GM18508 (cell line): ENCODE data around the gene LUC7L3.
A peak's percentile ranks its signal among the peaks of the same experiment; 100 is the strongest.

Source experiments
- ATAC-seq: cut with Tn5 transposase; IDR thresholded peaks from one replicate; pipeline ENCODE4 v1.9.1; 2021; ENCODE audit warnings: moderate number of reproducible peaks; ENCODE audit not compliant: insufficient read depth, unreplicated experiment

LUC7L3 gene

DNA sequence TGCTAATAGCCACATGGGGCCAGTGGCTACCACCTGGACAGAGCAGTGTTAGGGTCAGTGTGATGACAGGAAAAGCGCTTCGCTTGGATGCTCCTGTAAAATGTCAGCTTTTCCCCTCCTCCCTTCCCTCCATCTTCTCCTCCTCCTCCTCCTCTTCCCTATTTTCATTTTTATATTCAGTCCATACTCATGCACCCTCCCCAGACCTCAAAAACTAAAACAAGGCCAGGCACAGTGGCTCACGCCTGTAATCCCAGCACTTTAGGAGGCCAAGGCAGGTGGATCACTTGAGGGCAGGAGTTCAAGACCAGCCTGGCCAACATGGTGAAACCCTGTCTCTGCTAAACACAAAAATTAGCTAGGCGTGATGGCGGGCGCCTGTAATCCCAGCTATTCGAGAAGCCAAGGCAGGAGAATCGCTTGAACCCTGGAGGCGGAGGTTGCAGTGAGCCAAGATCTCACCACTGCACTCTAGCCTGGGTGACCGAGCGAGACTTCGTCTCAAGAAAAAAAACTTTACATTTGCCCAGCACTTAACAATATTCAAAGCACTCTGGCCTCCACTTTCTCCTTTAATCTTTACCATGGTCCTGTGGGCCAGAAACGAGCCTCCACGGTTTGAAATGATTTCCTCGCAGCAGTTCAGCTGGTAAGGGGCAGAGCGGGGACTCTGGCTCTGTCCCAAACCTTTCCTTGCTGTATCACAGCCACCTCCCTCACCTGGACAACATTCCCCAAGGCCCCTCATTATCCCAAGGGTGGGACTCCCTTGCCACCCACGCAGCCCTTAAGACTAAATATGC lies 33.5 kb upstream of the LUC7L3 start:
- ATAC-seq, result no peak

DNA sequence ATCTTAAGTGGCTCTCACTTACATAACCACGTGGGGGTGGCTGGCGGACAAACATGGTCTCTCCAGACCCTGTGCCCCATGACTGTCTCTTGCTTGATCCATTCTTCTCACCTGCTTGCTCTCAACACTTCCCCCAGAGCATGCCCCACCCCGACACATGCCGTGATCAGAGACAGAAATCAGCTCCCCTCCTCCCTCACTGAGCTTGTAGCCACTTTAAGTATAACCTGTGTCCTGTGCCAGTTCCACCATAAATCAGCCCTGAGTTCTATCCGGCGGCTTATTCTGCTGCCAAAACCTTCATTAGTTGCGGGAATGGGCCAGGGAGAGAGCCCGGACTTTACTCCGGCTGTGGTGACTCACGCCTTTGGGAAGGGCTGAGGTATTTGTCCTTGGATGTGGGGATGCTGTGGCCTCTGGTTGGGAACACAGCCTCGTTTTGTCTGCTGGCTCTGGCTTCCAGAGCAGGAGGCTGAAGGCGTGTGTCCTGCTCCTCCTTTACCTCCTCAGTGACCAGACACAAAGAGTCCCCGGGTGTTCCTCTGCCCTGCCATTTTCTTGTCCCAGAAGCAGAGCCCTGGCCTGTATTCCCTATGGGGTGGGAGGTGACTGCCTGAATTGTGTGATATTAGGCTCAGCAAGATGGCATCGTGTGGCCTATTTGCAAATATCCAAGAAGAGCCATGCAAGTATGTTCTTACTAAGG lies 32.8 kb upstream of the LUC7L3 start:
- ATAC-seq, result no peak

DNA sequence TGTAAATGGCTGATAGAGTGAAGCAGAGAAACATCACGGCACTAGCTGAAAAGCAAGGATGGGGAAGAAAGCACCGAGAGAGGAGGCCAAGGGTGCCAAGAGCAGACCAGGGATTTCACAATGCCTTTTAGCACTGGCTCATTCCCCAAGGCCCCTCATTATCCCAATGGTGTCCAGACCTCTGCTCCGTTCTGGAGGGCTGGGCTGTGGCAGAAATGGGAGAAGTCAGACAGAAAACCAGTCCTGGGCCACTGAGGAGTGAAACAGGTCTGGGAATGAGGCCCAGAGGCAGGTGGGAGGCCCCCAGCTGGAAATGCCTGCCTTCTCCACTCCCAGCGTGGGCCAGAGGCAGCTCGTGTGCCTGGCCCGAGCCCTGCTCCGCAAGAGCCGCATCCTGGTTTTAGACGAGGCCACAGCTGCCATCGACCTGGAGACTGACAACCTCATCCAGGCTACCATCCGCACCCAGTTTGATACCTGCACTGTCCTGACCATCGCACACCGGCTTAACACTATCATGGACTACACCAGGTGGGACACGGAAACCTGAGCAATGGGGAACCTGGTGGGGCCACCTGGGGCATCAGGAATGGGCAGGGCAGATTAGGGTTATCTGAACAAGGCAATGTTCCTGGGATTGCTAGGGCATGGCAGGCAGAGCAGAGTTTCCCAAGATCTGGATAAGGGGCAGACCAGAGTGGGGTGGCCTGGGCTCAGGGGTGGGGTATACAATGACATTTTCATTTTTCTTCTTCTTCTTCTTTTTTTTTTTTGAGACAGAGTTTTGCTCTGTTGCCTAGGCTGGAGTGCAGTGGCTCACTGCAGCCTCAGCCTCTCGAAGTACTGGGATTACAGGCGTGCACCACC lies 32.0 kb upstream of the LUC7L3 start:
- ATAC-seq, result no peak

DNA sequence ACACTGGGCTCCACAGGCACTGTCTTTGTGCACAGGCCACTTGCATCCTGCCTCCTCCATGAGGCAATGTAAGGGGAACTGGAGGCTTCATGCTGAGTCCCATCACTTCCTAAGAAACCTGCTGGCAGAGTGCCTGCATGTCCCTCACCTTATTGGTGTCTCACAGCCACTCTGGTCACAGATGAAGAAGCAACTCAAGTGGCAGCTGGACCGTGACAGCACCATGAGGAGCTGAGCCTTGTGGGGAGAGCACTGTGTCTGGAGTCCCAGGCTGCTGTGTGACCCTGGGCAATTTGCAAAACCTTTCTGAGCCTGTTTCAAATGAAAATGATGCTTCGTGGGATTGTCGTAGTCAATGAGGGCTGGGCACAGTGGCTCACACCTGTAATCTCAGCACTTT lies 31.2 kb upstream of the LUC7L3 start:
- ATAC-seq, result no peak

DNA sequence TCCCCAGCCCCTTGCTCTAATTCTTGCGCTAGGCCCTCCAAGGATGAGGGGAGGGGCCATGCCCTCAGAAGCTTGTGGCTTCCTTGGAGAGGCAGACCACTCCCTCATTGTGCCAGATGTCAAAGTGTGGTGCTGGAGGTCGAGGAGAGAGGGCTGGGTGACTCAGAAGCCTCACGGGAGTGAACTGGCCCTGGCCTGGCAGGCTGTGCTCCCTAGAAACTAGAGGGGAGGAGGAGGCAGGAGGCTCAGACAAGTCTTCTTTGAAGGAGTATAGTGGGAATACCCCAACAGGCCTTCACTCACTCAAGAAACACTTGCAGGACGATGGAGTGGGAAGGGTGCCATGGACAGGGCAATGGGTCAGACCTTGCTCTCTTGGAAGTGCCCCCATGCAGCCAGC lies 30.2 kb upstream of the LUC7L3 start:
- ATAC-seq, result no peak

DNA sequence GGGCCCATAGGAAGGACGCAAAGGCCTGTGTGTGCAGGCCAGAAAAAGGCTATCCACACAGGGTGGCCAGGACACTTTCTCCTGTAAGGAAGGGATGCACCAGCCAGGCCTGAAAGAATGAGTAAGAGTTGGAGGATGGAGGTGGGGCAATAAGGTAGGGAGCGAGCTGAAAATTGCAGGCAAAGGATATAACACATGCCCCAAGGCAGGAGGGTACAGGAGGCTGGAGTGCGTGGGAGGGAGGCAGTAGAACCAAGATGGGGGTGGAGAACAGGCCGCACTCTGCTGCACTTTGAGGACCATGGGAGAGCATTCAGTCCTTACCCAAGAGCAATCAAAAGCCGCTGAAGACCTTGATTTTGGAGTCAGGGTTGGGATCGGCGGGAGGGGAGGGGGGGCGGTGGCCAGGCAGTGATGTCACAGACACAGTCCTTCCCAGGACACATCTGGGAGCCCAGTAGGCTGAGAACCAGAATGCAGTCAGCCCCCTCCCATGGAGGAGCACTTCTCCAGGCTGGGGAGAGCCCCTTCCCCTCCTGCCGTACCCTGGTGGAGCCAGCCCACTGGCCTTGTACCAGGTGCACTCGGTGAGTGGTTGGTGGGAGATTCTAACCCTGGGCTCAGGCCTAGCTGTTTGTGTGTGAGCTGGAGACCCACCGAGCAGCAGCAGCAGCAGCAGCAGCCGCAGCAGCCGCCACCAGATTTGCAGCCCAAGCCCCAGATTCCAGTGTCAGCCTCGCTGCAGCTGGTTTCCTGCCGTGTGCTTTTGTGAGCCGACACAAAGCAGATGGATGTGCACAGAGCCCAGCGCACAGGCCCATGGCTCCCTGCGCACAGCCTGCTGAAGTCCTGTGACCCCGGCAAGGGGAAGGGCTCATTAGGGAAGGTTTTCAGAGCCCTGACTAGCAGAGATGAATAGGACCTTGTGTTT lies 29.2 kb upstream of the LUC7L3 start:
- ATAC-seq, result no peak

DNA sequence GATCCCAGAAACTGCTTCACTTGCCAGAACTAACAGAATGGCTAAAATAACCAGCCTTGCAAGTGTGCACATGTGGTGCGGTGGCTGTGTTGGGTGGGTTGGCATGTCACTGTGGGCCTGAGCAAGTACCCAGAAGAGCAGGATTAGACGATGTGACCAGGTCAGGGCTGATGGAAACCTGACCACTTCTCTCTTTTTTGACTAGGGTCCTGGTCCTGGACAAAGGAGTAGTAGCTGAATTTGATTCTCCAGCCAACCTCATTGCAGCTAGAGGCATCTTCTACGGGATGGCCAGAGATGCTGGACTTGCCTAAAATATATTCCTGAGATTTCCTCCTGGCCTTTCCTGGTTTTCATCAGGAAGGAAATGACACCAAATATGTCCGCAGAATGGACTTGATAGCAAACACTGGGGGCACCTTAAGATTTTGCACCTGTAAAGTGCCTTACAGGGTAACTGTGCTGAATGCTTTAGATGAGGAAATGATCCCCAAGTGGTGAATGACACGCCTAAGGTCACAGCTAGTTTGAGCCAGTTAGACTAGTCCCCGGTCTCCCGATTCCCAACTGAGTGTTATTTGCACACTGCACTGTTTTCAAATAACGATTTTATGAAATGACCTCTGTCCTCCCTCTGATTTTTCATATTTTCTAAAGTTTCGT lies 28.4 kb upstream of the LUC7L3 start:
- ATAC-seq, result no peak

DNA sequence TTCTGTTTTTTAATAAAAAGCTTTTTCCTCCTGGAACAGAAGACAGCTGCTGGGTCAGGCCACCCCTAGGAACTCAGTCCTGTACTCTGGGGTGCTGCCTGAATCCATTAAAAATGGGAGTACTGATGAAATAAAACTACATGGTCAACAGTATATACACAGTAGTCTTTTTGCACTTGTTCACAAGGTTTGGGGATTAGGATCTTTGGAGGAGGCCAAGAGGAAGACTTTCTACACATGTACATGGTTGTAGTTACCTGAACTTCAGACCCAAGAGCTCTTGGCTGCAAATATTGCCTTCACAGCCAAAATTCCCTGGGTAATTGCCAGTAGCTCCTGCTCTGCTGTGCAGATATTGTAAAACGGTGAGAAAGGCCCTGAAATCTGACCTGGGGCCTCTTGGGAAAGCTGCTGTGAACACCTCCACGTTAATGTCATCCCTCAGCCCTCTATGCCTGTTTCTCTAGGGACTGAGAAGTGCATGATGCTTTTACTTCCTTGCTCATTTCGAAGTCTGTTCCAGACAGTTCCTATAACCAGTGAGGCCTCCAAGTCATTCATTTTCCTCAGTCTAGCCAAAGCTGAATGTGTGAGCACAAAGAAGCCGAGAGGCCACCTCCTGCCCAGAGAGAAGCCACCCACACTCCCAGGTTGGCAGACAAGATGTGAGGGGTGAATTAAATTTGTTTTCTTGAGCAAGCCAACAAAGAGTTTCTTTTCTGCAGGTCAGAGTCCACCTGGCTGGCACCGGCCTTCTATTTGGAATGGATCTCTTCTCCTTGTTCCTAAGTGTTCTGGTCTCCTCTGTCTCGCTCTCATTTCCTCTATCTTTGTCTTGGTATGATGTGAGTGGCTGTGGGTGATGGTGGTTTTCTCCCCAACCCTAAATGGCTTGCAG lies 27.6 kb upstream of the LUC7L3 start:
- no peak for ATAC-seq

DNA sequence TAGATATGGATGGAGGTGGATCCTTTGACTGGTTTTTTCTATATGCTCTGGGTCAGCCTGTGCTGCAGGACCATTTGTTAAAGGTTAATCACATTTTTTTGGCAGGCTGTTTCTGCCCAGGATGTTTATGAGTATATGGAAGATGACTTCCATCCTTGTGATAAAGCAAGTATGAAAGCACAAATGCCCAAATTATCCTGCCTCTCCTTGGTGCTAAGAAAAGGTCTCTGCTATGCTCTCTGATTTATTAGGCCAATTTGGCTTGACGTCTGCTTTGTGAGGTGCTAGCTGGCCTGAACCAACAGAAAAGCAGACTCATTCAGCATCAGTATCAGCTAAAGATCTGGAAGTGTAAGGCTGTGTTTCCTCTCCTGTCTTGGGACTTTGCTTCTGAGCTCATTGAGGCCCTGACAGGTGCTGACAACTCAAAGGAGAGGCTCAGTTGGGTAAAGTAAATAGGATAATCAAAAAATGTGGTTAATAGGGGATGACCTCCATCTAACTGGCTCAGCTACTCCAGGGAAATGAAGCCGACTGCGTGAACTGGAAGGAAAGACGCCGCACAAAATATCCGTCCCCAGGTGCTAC lies 26.9 kb upstream of the LUC7L3 start:
- no peak for ATAC-seq

DNA sequence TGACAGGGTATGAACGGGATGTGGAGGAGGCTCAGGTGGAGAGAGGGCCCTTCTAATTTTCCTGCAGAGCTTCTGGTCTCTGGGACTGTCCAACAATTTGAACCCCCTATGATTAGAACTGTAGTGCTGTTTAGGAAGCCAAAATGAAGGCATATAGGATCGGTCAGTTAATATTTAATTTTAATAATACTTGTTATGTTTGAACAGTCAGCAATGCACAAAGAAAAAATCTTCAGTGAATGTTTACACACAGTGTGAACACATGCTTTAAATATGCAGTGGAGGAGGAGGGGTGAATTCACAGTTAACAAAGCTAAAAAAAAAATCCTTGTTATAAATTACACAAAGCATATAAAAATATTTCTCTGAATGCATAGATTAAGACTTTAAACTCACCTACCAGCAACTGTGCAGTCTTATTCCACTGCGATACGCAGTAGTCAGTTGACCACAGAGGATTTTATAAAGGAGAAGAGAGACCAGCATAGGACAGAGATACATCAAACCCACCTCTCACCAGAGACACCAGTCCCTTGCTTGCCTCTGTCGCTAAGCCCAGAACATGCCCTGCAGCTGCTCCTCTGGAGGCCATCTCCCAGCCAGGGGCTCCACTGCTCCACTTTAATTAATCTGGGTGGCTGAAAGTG lies 26.2 kb upstream of the LUC7L3 start:
- no peak for ATAC-seq

DNA sequence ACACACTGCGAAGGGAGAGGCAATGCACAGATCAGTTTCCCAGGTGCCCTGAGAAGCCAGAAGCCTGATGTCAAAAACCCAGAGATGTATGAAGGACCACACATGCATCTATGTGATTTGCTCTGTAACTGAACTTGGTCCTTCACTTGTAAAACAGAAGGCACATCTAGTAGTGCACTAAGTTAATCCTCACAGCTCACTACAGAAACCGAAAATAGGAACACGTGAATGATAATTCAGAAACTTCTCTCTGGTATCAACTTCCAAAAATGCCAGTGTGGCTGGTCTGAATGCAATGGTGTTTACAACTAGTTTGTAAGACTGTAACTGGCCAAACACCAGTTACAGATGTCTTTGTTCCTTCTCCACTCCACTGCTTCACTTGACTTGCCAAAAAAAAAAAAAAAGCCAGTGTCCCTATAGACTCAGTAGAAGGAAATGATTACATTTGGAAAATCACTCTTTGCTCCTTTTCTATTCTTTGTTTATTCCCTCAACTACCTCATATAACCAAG lies 23.0 kb upstream of the LUC7L3 start:
- ATAC-seq, result no peak

DNA sequence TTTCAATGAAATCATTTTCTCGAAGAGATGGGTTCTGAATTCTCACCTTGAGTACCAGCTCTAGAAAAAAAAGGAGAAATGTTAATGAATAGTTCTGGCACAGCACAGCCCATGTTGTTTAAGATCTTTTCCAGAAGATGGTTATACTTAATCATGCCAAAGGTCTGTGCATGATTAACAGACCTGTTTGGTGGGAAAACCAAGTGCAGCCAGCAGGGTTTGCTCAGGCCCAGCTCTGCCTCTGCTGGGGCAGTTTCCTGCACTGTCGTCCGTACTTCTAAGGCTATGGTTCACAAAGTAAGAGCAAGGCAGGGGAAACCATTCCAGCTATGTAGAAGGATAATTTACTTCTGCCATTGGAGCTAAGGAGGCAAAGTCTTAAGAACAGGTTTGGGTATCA lies 22.3 kb upstream of the LUC7L3 start:
- ATAC-seq, result no peak

DNA sequence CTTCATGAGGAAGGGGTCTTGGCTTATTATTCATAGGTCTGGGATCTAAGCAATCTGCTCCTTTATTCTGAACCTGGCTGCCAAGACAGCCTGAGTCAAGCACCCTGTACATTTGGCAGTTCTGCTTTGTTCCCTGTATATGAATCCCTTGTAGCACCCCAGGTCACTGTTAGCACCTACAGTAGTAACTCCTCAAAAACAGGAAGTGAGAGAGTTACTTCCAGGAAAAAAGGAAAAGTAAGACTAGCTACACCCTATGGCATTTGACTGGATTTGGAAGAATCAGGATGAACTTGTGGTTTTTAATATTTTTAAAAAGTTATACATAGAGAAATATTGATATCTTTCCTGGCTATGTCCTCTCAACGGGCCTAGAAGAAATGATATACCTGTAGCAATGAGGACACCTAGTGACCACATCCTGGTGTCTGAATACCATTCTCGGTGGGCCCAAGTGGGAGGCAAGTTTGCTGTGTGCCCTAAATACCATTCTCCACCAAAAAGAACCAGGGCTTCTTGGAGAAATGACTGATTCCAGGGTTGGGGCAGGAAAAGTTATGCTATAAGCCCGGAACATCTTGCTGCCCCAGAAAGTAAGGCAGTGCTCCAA lies 21.6 kb upstream of the LUC7L3 start:
- ATAC-seq, result no peak

DNA sequence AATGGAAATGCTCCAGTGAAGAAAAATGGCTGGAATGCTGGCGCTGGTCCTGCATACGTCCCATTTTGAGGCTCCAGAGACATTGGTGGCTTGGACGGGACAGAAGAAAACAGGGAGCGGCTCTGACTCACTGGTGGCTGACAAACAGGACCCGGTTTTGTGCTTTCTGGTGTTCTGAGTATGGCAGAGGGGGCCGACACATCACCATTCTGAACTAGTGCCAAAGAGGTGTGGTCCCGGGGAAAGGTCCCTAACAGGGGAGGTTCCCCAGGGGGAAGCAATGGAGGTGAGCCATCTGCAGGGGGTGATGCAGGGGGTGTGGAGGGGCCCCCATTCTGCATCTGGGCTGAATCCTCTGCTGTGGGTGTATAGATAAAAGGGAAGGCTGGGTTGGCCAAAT lies 20.0 kb upstream of the LUC7L3 start:
- ATAC-seq, result no peak

DNA sequence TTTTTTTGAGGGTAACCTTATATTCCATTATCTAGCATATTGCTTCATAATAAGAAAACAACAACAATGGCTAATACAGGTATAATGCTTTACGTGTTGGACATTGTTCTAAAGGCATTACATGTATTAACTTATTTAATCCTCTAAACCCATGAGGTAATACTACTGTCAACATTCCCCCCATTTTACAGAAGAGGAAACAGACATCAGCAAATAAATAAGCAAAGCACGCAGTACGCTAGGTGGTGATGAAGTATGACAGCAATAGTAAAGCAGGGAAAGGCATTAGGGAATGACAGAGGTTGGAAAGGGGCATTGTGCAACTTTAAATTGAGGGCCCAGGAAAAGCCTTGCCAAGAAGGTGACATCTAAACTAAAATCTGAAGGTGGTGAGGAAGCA lies 16.2 kb upstream of the LUC7L3 start:
- no peak for ATAC-seq

DNA sequence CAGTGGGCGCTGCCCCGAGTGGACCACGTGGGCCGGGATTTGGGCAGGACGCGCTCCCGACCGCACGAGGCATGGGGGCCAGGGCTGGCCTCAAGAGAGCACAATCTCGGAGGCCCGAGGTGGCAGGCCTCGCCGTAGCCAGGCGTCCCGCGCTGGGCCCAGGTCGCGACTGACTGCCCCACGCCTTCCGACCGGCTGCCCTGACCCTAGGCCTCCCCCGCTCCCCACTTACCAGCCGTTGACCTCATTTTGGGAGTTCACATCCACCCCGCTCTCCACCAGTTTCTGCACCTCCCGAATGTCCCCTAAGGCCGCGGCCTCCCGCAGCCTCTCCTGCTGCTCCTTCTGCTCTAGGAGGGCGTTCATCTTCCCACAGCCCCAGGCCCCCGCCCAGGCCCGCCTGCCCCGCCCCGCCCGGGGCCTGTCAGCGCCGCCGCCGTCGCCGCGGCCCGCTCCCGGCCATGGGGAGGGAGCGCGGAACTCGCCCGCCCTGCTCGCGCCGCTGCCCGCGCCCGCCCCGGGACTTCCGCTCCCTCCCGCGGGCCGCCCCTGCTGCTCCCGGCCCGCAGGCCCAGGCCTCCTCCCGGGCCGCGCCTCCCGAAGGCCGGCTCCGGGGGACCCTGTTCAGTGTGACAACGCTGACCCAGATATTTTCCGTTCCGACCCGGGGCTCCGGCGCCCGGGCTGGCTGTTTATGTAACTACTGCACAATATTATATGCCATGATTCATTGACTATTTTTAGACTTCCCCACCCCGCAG lies 11.9 kb upstream of the LUC7L3 start, which contains the start of gene ANKRD40:
Gene ANKRD40 (minus strand): TSS at position 626 of the 761 bp plus-strand sequence. CDS start 260 bp downstream, at position 366.
- peak; percentile 44 for ATAC-seq
